Amniotic epithelial cell (primary cell): ENCODE data around the gene NDFIP2.

Experiments used
- DNase-seq: peaks from one replicate; pipeline ENCODE4 v3.0.0-alpha.2; 2010; ENCODE audit warnings: low read depth

Gene NDFIP2

GRCh38 chr13:79496188-79496587 is 15.2 kb downstream of the NDFIP2 start:
- no peak for DNase-seq

- DNase-seq: no peak
Observed at GRCh38 chr13:79497064-79497463, 16.1 kb downstream of the NDFIP2 start.

DNA sequence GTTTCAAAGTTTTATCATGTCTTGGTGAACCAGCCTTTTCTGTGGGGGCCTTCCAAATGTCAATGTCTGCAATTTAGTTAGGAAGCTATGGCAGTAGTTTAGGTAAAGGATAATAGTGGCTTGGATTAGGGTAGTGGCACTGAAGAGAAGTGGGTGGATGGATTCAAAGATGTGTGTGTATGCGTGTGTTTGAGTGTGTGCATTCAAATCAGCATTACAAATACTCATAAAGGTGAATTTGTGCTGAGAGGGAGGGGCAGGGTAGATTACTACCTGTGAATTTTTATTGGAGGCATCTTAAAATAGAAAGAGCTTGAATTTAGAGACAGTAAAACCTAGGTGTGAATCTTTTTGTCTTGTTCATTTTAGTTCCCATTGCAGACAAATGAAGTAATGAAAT is 16.9 kb downstream of the NDFIP2 start:
- no peak for DNase-seq

DNA sequence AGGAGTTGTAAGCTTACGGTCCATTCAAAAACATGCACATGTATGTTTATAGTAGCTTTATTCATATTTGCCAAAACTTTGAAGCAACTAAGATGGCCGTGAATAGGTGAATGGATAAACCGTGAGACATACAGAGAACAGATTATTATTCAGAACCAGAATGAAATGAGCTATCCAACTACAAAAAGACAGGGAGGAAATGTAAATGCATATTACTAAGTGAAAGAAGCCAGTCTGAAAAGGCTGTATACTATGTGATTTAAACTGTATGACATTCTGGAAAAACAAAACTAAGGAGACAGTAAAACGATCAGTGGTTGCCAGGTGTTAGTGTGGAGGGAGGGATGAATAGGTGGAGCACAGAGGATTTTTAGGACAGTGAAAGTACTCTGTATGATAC is 19.9 kb downstream of the NDFIP2 start:
- no peak for DNase-seq

GRCh38 chr13:79501538-79502232 is 20.7 kb downstream of the NDFIP2 start:
- DNase-seq: peak; percentile 48

DNA sequence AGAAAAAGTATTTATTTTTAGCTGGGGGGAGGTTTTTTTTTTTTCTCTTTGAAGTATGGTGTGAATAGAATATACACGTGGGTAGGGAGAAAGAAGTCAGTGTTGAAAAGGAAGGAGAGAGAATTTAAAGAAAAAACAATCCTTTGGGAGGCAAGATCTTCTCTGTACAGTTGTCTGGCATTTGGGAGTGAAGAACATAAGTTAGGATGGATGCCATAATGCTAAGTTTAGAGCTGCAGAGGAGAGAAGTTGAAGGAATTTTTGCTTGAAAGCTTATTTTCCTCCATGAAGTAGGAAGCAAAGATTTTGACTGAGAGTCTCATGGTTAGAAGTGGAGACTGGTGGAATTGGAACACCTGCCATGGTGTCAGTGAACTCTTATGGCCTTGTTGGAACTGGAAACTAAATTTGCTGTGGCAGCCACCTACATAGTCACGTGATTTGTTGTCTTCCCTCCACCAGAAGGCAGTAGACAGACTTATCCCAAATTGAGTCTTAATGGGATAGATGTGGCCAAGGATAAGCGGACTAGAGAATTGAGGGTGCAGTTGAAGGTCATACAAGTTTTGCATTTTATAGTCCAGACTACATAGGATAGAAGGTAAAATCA is 22.0 kb downstream of the NDFIP2 start:
- no peak for DNase-seq

- DNase-seq: no peak
Observed at GRCh38 chr13:79503473-79504017, 22.6 kb downstream of the NDFIP2 start.

DNA sequence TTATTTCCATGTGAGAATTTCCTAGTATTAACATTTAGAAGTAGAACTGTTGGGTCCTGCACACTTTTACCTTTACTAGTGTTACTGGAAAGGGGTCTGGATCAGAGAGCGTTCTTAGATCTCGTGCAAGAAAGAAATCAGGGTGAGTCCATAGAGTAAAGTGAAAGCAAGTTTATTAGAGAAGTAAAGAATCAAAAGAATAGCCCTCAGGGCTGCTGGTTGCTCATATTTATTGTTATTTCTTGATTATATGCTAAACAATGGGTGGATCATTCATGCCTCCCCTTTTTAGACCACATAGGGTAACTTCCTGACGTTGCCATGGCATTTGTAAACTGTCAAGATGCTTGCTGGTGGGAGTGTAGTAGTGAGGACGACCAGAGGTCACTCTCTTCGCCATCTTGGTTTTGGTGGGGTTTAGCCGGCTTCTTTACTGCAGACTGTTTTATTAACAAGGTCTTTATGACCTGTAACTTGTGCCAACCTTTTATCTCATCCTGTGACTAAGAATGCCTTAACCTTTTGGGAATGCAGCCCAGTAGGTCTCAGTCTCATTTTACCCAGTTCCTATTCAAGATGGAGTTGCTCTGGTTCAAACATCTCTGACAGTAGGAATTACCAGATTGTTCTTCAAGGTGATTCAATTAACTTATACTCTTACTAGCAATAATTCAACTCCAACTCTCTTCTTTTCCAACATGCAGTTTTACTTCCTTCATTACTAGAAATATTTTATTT is 27.4 kb downstream of the NDFIP2 start:
- no peak for DNase-seq

GRCh38 chr13:79511611-79512010 is 30.7 kb downstream of the NDFIP2 start:
- DNase-seq: no peak

DNA sequence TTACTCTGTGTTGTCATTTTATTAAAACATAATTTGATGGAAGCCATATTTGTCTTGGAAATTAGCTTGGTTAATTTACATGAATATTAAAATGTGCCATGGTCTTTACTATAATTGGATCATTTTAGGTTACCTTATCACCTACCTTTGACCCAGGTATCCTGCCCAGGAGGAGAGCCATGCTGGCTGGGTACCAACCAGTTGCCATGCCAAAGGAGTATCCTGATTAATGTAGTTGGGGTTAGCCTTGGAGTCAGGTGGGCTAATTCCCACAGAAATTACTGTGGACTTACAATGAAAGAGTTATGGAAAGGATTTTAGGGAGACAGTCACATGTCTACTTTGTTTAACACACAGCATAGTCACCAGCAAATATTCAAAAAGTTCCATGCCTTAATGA is 32.0 kb downstream of the NDFIP2 start:
- DNase-seq: no peak

DNA sequence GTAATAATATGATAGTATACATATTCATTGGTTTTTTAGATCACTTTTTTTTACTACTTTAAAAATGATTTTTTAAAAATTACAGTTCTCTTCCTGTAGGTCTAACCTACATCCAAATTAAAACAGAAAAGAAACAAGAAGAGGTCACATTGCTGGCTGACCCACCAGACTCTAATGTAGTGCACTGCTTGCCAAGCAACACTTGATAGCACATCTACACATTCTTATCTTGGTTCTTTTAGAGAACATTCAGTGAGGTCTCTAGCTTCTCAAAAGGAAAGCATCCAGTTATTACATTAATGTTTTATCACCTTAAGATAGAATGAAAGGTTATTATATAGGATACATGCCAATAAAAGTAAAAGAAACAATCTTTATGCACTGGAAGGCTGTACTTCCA is 35.6 kb downstream of the NDFIP2 start:
- DNase-seq: no peak

- no peak for DNase-seq
Observed at GRCh38 chr13:79519255-79519654, 38.3 kb downstream of the NDFIP2 start.

DNA sequence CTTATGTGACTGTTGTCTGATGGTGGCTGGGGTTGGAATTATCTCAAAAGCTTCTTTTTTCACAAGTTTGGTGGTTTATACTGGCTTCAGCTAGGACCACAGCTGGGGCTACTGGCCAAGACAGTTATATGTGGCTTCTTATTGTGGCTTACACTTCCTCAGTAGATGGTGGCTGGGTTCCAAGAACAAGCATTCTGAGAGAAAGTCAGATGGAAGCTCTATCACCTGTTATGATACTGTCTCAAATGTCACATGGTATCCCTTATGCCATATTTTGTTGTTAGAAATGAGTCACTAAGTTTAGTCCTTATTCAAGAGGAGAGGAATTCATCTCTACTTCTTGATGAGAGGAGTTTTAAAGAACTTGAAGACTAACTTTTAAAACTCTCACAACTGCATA is 41.6 kb downstream of the NDFIP2 start:
- peak; percentile 14 for DNase-seq

- DNase-seq: peak; percentile 47
Observed at GRCh38 chr13:79525064-79525857, 44.3 kb downstream of the NDFIP2 start.

DNA sequence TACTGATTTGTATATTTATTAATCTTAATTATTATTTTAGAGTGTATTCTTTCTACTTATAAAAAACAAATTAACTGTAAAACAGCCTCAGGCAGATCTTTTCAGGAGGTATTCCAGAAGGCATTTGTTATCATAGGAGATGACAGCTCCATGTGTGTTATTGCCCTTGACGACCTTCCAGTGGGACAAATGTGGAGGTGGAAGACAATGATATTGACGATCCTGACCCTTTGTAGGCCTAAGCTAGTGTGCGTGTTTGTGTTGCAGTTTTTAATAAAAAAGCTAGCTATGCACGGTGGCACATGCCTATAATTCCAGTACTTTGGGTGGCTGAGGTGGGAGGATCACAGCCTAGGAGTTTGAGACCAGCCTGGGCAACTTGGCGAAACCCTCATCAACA is 46.7 kb downstream of the NDFIP2 start:
- no peak for DNase-seq

DNA sequence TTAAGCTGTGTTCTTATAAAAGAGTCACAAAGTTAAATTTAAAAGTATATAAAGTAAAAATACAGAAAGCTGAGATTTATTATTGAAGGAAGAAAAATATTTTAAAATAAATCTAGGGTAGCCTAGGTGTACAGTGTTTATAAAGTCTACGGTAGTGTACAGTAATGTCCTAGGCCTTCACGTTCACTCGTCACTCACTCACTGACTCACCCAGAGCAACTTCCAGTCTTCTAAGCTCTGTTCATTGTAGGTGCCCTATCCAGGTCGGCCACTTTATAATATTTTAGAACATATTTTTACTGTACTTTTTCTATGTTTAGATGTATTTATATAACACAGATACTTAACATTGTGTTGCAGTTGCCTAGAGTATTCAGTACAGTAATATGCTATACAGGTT is 47.4 kb downstream of the NDFIP2 start:
- peak; percentile 47 for DNase-seq

DNA sequence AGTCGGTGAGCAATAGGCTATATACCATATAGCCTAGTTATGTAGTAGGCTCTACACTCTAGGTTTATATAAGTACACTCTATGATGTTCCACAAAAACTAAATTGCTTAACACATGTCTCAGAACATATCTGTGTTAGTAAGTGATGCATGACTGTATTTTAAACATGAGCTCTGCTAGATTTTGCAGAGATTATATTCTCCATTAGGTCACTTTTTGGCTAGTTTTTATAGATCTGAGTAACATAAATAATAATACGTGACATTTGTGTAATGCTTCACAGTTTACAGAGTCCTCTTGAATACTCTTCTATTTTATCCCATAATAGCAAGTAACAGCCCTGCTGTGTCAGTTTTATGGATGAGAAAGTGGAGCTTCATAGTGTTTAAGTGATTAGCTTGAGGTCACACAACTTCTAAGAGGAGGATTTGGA is 47.8 kb downstream of the NDFIP2 start:
- DNase-seq: peak; percentile 31

DNA sequence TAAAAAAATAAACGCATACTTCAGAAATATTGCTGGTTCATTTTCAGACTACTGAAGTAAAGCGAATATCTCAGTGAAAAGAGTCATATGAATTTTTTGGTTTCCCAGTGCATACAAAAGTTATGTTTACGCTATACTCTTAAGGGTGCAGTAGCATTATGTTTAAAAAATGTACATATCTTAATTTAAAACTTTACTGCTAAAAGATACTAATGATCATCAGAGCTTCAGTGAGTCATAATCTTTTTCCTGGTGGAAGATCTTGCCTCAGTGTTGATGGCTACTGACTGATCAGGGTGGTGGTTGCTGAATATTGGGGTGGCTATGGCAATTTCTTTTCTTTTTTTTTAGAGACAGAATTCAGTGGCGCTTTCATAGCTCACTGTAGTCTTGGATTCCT is 48.9 kb downstream of the NDFIP2 start:
- no peak for DNase-seq

DNA sequence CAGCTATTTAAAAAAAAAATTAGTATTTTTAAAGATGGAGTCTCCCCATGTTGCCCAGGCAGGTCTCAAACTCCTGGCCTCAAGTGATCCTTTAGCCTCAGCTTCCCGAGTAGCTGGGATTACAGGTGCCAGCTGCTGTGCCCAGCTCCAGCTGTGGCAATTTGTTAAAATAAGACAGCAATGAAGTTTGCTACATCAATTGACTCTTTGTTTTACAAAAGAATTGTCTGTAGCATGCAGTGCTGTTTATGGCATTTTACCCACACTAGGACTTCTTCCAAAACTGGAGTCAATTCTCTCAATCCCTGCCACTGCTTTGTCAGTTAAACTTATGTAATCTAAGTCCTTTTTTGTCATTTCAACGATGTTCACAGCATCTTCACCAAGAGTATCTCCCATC is 49.3 kb downstream of the NDFIP2 start:
- no peak for DNase-seq

GRCh38 chr13:79531542-79532254 is 50.7 kb downstream of the NDFIP2 start:
- no peak for DNase-seq

DNA sequence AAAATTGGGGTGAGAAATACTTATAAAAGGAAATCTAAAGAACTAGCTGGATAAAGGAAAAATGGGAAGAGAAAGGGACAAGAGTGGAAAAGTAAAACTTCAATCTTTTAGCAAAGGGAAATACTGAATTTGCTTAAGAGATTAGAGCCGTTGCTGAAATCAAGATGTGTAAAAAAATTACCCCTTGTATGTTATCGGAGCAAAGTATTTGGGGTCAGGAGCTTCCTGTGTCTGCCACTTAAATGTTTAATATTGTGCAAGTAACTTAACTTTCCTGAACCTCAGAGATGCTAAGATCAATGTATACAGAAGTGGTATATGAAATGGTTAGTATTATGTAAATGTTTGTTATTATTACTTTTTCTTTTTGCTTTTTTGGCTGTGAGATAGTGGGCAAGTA is 51.6 kb downstream of the NDFIP2 start:
- DNase-seq: no peak
